Vagina (tissue), 2 donors: ENCODE results near the gene KRT23.

Experiments
- CTCF ChIP-seq, 3 experiments: fragments of 450-650 bp in 2 of 3; fragments of 200-600 bp in 1 of 3; sonication (generic) in 1 of 3; IDR thresholded peaks; one replicate each; pipeline ENCODE4 v1.5.1; 2017 to 2019; ENCODE audit warnings: antibody characterized with exemption in 3 of 3, mild to moderate bottlenecking in 2 of 3, moderate library complexity in 2 of 3
- POLR2AphosphoS5 ChIP-seq, 2 donors: sonication (generic); formaldehyde crosslinking; IDR thresholded peaks; one replicate each; pipeline ENCODE4 v1.9.0; 2017; ENCODE audit warnings: antibody characterized with exemption in 2 of 2, mild to moderate bottlenecking in 2 of 2, low read depth in 1 of 2; ENCODE audit not compliant: insufficient read depth in 1 of 2

- TF ChIP-seq CTCF (IDR thresholded peaks at IDR 0.05) (no peak), POLR2AphosphoS5 (IDR thresholded peaks at IDR 0.05; ENCODE audit: insufficient read depth in 1 of 2, low read depth in 1 of 2) (no peak)
These were observed 942 bp downstream of the KRT23 start for GRCh38 chr17:40936437-40936971.
